KOPT-K1 (cell line): ENCODE measurements around the gene BOK.
"Not testable (repeated sequence)": the region's sequence is repeated elsewhere in the genome, so short reads cannot be mapped to it uniquely, and the experiment has no call there.

Experiments used
- H3K27ac ChIP-seq: fragments of 200-600 bp; sonication (generic); 2 replicates; pipeline ENCODE4 v1.5.1; 2016; ENCODE audit warnings: antibody characterized with exemption, mild to moderate bottlenecking, low read depth, low read length; ENCODE audit not compliant: poor library complexity, severe bottlenecking
- H3K36me3 ChIP-seq: fragments of 200-600 bp; sonication (generic); 2 replicates; pipeline ENCODE4 v1.5.1; 2017; ENCODE audit warnings: antibody characterized with exemption, mild to moderate bottlenecking, low read length, moderate library complexity; ENCODE audit not compliant: insufficient read depth
- H3K9me3 ChIP-seq: fragments of 200-600 bp; sonication (generic); 2 replicates; pipeline ENCODE4 v1.5.1; 2017; ENCODE audit warnings: antibody characterized with exemption, low read length, mild to moderate bottlenecking; ENCODE audit not compliant: insufficient read depth, poor library complexity, severe bottlenecking

BOK gene

GRCh38 chr2:241560883-241561474 lies 2.4 kb downstream of the BOK start:
- Histone ChIP-seq H3K36me3 (no peaks in the 10 kb centered on the region), H3K9me3 (no peaks in the 10 kb centered on the region), H3K27ac (no peak overlapping the region)

GRCh38 chr2:241561832-241562231 lies 3.3 kb downstream of the BOK start:
- Histone ChIP-seq H3K9me3 (no peaks in the 10 kb centered on the region), H3K27ac (no peak overlapping the region), H3K36me3 (no peaks in the 10 kb centered on the region)

- Histone ChIP-seq H3K36me3 (no peaks in the 10 kb centered on the region), H3K9me3 (no peaks in the 10 kb centered on the region), H3K27ac (no peak overlapping the region)
Measured at GRCh38 chr2:241562269-241562891, 3.8 kb downstream of the BOK start.

- H3K36me3 ChIP-seq = no peaks in the 10 kb centered on the region
- no peaks in the 10 kb centered on the region for H3K9me3 ChIP-seq
- no peak overlapping the region for H3K27ac ChIP-seq
Measured at GRCh38 chr2:241563031-241563507, 4.5 kb downstream of the BOK start.

- Histone ChIP-seq H3K27ac (no peak overlapping the region), H3K36me3 (no peaks in the 10 kb centered on the region)
Measured at GRCh38 chr2:241563571-241563980, 5.0 kb downstream of the BOK start.

GRCh38 chr2:241563981-241564595 lies 5.5 kb downstream of the BOK start:
- Histone ChIP-seq H3K27ac (no peak overlapping the region), H3K36me3 (no peaks in the 10 kb centered on the region), H3K9me3 (no peaks in the 10 kb centered on the region)

More at GRCh38 chr2:241563571-241563980, 5.0 kb downstream of the BOK start:
- H3K9me3 ChIP-seq = no peaks in the 10 kb centered on the region

- Histone ChIP-seq H3K9me3 (no peaks in the 10 kb centered on the region), H3K36me3 (no peaks in the 10 kb centered on the region), H3K27ac (no peak overlapping the region)
Measured at GRCh38 chr2:241564596-241565410, 6.3 kb downstream of the BOK start.

- Histone ChIP-seq H3K36me3 (no peaks in the 10 kb centered on the region), H3K9me3 (no peaks in the 10 kb centered on the region), H3K27ac (no peak overlapping the region)
Measured at GRCh38 chr2:241565411-241565810, 6.9 kb downstream of the BOK start.

GRCh38 chr2:241566021-241566420 lies 7.5 kb downstream of the BOK start:
- not testable (repeated sequence) for H3K9me3 ChIP-seq, H3K27ac ChIP-seq, H3K36me3 ChIP-seq

- Histone ChIP-seq H3K36me3 (no peaks in the 10 kb centered on the region), H3K9me3 (no peaks in the 10 kb centered on the region), H3K27ac (no peak overlapping the region)
Measured at GRCh38 chr2:241566468-241566867, 7.9 kb downstream of the BOK start.

GRCh38 chr2:241567266-241567665 lies 8.7 kb downstream of the BOK start:
- not testable (repeated sequence) for H3K36me3 ChIP-seq, H3K9me3 ChIP-seq, H3K27ac ChIP-seq

- Histone ChIP-seq H3K36me3 (no peaks in the 10 kb centered on the region), H3K9me3 (no peaks in the 10 kb centered on the region)
Measured at GRCh38 chr2:241567776-241568175, 9.2 kb downstream of the BOK start.

GRCh38 chr2:241568726-241569125 lies 10.2 kb downstream of the BOK start:
- H3K9me3 ChIP-seq = no peaks in the 10 kb centered on the region
- no peak overlapping the region for H3K27ac ChIP-seq
- no peaks in the 10 kb centered on the region for H3K36me3 ChIP-seq

More at GRCh38 chr2:241567776-241568175, 9.2 kb downstream of the BOK start:
- no peak overlapping the region for H3K27ac ChIP-seq

- Histone ChIP-seq H3K27ac (no peak overlapping the region), H3K36me3 (no peaks in the 10 kb centered on the region), H3K9me3 (no peaks in the 10 kb centered on the region)
Measured at GRCh38 chr2:241569831-241570281, 11.3 kb downstream of the BOK start.

- Histone ChIP-seq H3K9me3 (no peaks in the 10 kb centered on the region), H3K36me3 (no peaks in the 10 kb centered on the region), H3K27ac (no peak overlapping the region)
Measured at GRCh38 chr2:241570961-241571581, 12.5 kb downstream of the BOK start.
